Fibroblast of skin of back (primary cell): ENCODE measurements around the gene NFATC2IP. TPM values are rescaled to one million over a fixed set of nuclear protein-coding genes. Genes with fewer than 3 reads are reported as not detected.

Experiments
- DNase-seq: peaks from one replicate; pipeline ENCODE4 v3.0.0-alpha.2; 2013
- polyA plus RNA-seq, 2 experiments: library from polyadenylated mRNA; unstranded; fragments of 120-200 nt; gene quantifications; one replicate each; pipeline ENCODE4 v1.2.1, GENCODE V29; 2013; ENCODE audit not compliant: insufficient read length in 2 of 2

Gene NFATC2IP
- 25.4 TPM for polyA plus RNA-seq (2013, experiment 1 of 2; ENCODE audit: insufficient read length)
- 11.6 TPM for polyA plus RNA-seq (2013, experiment 2 of 2; ENCODE audit: insufficient read length)

GRCh38 chr16:28950648-28951409 lies at the start of gene NFATC2IP:
Gene NFATC2IP, plus strand, starts transcription at chr16:28950937. Its CDS starts 75 bp downstream, at chr16:28951012.
- DNase-seq: peak; percentile 100

DNA sequence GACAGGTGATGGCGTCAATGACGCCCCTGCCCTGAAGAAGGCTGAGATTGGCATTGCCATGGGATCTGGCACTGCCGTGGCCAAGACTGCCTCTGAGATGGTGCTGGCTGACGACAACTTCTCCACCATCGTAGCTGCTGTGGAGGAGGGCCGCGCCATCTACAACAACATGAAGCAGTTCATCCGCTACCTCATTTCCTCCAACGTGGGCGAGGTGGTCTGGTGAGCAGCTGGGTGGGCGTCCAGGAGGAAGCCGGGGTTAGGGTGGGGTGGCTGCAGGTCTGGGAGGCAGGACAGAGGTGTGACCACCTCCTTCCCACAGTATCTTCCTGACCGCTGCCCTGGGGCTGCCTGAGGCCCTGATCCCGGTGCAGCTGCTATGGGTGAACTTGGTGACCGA lies 48.9 kb upstream of the NFATC2IP start:
- no peak for DNase-seq

GRCh38 chr16:28902909-28903308 lies 47.8 kb upstream of the NFATC2IP start:
- DNase-seq: no peak

DNA sequence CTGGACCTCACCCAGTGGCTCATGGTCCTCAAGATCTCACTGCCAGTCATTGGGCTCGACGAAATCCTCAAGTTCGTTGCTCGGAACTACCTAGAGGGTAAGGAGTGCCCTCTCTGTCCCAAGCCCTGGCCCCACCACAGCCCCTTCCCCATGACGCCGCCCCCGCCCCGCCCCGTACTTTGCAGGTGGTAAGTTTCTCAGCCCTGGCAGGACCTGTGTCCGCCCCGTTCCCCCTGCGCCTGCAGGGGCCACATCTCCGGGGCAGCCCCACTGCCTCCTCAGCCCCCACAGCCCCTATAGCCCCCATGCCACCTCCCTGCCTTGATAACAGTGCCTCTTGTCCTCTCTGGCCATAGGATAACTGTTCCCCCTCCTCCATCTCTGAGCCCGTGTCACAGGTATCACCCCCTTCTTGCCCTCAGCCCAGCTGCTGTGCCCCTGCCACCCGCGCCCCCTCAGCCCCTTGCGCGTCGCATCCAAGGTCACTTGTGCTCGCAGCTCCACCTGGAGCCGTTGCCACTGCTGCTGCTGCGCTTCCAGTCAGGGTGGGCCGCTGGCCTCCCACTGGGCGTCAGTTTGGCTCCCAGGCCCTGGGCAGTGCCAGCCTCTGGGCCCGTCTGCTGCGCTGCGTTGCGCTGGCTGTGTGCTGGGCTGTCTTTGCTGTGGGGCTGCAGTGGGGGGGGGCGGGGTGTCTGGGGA lies 47.2 kb upstream of the NFATC2IP start:
- no peak for DNase-seq

DNA sequence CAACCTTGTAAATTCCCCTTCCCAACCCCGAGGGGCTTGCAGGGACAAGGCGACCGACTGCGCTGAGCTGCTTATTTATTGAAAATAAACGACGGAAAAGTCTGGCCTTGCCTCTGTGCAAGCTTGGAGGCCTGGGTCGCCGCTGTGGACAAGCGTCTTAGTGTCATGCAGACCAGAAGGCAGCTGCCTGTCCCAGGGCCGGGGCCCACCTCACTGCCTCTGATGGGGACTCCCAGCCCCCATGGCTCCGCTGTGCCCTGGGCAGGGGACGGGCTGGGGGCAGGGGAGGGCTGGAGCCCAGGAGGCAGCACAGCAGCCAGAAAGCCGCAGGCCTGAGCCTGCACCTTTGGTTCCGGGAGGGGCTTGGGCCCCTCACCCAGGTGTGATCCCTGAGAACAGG lies 46.4 kb upstream of the NFATC2IP start:
- DNase-seq: no peak

GRCh38 chr16:28904828-28905227 lies 45.9 kb upstream of the NFATC2IP start:
- no peak for DNase-seq

DNA sequence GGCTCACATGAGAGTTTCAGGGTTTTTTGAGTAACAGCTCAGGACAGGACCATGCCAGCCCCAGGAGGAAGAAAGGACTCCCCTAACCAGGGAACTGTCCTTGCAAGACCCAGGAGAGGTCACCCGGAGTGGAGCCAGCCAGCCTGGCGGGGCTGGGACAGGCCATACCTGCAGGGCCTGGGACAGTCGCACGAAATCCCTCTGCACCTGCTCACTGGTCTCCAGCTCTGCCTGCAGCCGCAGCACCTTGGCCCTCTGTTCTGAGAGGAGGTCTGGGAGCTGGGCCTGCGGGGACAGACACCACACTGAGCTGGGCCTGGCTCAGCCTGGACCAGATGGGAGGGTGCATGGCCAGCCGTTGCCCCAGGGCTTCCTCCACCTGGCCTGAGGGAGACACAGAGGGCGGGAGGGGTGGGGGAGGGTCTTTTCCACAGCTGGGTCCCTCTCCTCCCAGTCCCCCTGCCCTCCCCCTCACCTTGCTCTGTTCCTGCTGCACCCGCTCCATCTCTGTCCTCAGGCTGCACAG lies 45.4 kb upstream of the NFATC2IP start:
- DNase-seq: no peak

DNA sequence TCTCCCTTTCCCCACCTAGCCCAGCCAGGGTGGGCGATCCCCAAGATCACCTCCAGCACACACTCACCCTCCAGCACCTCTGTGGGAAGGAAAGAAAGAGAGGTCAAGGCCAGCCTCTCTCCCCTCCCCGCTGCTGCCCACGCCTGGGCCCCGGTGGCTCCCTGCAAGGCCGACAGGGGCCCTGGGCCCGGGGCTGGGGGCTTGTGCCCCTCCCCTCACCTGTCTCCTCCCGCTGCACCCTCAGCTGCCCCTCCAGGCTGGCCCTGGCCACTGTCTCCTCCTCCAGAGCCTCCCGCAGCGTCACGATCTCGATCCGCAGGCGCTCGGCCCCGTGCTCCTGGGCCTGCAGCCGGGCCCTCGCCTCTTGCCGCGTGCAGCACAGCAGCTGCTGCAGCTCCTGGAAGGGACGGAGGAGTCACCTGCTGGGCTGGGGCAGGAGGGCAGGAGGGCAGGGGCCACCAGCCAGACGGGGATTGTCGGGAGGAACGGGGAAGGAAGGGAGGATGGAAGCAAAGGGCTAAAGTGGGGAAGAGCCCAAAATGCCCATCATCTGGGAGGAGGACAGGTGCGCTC lies 44.9 kb upstream of the NFATC2IP start:
- no peak for DNase-seq

DNA sequence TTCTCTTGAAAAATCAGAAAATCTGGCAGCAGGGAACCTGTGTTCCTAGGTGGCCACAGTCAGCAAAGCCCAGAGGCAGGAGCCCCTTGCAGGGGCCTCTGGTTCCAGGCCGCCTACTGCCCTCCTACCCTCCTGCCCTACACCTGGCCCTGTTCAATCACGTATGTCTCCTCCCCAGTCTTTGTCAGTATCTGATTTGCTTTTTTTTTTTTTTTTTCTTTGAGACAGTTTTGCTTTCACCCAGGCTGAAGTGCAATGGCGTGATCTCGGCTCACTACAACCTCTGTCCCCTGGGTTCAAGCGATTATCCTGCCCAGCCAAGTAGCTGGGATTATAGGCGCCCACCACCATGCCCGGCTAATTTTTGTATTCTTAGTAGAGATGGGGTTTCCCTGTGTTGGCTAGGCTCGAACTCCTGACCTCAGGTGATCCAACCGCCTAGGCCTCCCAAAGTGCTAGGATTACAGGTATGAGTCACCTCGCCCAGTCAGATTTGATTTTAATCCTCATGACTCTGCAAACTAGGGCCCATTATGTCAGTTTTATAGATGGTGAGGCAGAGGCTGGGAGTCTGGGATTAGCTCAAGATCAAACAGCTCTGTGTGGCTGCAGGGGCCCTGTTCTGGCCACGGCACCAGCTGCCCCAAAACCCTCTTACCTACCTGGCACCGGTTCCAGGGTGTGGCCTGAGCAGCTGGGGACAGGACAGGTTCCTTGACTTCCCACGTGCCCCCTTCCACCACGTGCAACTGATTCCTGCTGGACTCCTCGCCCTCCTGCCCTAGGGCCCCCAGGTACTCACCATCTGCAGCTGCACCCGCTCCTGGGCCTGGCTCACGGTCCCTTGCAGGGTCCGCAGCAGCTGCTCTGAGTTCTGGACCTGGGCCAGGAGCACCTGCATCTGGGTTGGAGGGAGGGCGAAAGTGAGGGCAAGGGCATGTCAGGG lies 40.4 kb upstream of the NFATC2IP start:
- no peak for DNase-seq

DNA sequence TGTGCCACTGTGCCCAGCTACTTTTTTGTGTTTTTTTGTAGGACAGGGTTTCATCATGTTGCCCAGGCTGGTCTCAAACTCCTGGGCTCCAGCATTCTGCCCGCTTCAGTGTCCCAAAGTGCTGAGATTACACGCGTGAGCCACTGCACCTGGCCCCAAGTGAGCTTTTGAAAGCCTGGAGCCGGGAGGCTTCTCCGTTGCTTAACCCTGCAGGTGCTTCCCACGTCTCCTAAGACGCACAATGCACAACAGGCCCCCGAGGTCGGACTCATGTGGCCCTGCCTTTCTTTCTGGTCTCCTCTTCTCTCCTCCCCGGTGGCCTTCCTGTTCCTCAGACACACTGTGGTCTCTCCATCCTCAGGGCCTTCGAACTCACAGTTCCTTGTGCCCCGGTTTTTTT lies 38.2 kb upstream of the NFATC2IP start:
- no peak for DNase-seq

- DNase-seq: no peak
Measured at GRCh38 chr16:28913946-28914724, 36.6 kb upstream of the NFATC2IP start.

- peak; percentile 75 for DNase-seq
Measured at GRCh38 chr16:28915181-28915580, 35.6 kb upstream of the NFATC2IP start.

DNA sequence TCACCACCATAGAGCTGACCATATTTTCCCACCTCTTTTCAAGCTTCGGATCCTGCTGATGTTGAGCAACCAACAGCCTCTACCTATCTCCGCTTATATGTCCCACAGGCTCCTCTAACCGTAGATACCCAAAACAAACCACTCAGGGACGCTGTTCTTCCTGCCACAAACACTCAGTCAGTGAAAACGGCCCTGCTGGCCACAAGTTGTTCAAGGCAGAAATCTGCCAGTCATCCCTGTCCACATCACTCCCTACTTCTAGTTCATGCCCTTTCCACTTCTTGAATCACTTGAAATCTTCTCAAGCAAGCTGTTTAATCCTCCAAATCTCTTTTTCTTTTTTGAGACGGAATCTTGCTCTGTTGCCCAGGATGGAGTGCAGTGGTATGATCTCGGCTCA lies 33.6 kb upstream of the NFATC2IP start:
- DNase-seq: no peak

GRCh38 chr16:28918698-28919097 lies 32.0 kb upstream of the NFATC2IP start:
- DNase-seq: no peak

- DNase-seq: no peak
Measured at GRCh38 chr16:28923231-28923587, 27.5 kb upstream of the NFATC2IP start.

GRCh38 chr16:28923652-28924398 lies 26.9 kb upstream of the NFATC2IP start:
- DNase-seq: no peak

DNA sequence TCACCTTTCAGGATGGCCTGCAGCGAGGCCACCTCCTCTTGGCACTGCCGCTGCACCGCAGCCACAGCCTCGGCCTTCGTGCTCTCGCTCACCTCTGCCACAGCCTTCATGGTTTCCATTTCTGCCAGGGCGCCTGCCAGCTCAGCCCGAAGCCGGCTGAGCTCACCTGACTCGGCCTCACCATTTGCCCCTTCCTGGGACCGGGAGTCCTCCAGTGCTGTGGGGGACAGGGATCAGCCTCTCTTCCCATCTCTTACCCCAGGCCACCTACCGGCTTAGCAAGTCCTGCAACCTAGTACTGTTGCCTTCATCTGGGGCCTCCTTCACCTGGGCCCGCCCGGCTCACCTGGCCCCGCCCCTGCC lies 26.4 kb upstream of the NFATC2IP start:
- no peak for DNase-seq

- DNase-seq: peak; percentile 87
Measured at GRCh38 chr16:28924762-28925385, 25.9 kb upstream of the NFATC2IP start, which contains the start of gene RABEP2. Gene RABEP2, minus strand, starts transcription at chr16:28925238. Its CDS starts 75 bp downstream, at chr16:28925163.

DNA sequence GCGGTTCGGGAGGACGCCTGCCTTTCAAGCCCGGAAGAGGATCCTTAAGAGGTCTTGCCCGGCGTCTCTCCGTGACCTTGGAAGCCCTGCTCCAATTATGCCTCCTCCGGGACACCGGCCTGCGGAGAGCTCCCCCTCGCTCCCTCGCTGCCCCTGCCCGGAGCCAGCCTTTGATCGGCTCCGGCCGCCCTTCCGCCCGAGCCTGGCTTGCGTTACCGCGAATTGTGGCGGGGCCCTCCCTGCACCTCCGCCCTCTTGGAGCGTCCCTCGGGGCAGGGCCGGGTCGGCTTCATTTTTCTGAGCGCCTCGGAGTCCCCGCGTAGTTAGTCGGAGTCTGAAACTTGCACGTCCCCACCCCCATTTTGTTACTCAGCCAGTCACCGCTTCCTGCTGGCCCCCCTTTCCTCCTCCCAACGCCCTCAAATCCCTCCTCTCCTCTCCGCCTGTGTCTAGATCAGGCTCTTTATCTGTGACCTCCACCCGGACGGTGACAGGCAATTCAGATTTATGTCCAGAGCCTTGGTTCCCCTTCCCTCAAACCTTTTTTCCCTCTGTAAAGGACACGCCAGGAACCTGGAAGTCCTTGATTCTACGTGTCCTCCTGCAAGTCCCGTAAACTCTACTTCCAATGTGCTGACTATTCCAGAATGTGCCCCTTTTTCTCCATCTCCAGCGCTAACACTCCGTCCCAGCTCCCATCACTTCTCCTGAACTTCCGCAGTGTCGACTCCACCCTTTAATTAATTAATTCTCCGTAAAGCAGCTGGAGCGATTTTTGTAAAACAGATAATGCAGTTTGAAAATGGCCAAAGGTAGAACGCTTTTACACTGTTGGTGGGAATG lies 25.1 kb upstream of the NFATC2IP start:
- peak; percentile 86 for DNase-seq
